Duodenal mucosa (tissue), 2 donors: ENCODE results near the gene ZMYM3.
A peak's percentile ranks its signal among the peaks of the same experiment; 100 is the strongest.
"Not testable (repeated sequence)": the region's sequence is repeated elsewhere in the genome, so short reads cannot be mapped to it uniquely, and the experiment has no call there.

ENCODE experiments used
- H3K27ac ChIP-seq: one replicate; pipeline ENCODE4 v1.7.0; 2013; ENCODE audit warnings: low read depth, low read length
- H3K27me3 ChIP-seq, 2 donors: one replicate each; pipeline ENCODE4 v1.7.0; 2013; ENCODE audit warnings: low read length in 2 of 2, control low read depth in 1 of 2; ENCODE audit not compliant: insufficient read depth in 2 of 2, control insufficient read depth in 1 of 2
- H3K36me3 ChIP-seq, 2 donors: one replicate each; pipeline ENCODE4 v1.7.0; 2013; ENCODE audit warnings: low read length in 2 of 2, control low read depth in 1 of 2; ENCODE audit not compliant: insufficient read depth in 2 of 2, control insufficient read depth in 1 of 2
- H3K4me1 ChIP-seq, 2 donors: one replicate each; pipeline ENCODE4 v1.7.0; 2013; ENCODE audit warnings: low read length in 2 of 2, control low read depth in 1 of 2; ENCODE audit not compliant: insufficient read depth in 2 of 2, control insufficient read depth in 1 of 2
- H3K4me3 ChIP-seq, 2 donors: one replicate each; pipeline ENCODE4 v1.7.0; 2013; ENCODE audit warnings: low read length in 2 of 2, low read depth in 1 of 2
- H3K9ac ChIP-seq, 2 donors: one replicate each; pipeline ENCODE4 v1.7.0; 2013; ENCODE audit warnings: low read length in 2 of 2, low read depth in 1 of 2
- H3K9me3 ChIP-seq, 2 donors: one replicate each; pipeline ENCODE4 v1.7.0; 2013; ENCODE audit warnings: low read length in 2 of 2, control low read depth in 1 of 2; ENCODE audit not compliant: control insufficient read depth in 1 of 2

ZMYM3 gene

DNA sequence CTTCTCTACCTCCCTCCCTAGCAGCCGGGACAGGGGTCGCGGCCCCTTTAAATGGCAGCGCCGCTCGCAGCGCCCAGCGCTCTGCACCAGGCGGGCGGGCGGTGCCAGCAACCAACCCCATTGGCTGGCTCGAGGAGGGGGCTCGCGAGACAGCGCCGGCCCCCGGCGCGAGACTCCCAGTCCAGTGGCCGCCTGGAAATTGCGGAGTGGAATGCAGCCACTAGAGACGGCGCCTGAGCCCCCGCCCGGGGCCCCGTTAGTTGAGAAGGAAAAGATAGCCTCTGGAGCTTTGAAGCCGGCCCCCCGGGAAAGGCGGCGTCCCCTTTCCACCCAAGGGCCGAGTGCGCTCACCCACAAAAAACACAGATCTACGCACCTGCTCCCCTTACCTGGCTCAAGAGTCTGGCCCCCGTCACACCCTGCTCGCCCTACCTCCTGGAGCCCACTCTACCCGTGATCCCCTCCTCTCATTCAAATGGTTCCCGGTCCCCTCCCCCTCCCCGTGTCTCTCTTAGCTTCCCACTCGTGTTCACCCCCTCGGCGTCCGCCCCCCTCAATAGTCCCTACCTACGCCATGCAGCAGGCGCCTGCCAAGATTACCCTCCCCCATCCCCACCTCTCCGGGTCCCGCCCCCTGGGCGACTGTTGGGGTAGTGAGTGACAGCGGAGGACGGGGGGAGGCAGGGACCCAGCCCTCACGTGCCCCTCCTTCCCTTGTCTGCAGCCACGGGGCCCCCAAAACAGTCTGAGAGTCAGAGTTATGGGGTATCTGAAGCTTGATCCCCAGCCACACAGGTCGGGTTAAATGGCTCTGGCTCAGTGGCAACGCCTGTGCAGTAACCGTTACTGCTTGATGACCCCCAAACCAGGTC is at the start of gene ZMYM3:
Gene ZMYM3, minus strand, starts transcription at position 49 of the 872 bp plus-strand sequence. CDS start 885 bp downstream, outside the sequence.
- Histone ChIP-seq H3K4me1 (peaks cover 9 to 10% of the 10 kb centered on the region in 2 donors), H3K36me3 (peaks cover 0 to 11% of the 10 kb centered on the region in 2 donors), H3K9me3 (no peaks in the 10 kb centered on the region)

DNA sequence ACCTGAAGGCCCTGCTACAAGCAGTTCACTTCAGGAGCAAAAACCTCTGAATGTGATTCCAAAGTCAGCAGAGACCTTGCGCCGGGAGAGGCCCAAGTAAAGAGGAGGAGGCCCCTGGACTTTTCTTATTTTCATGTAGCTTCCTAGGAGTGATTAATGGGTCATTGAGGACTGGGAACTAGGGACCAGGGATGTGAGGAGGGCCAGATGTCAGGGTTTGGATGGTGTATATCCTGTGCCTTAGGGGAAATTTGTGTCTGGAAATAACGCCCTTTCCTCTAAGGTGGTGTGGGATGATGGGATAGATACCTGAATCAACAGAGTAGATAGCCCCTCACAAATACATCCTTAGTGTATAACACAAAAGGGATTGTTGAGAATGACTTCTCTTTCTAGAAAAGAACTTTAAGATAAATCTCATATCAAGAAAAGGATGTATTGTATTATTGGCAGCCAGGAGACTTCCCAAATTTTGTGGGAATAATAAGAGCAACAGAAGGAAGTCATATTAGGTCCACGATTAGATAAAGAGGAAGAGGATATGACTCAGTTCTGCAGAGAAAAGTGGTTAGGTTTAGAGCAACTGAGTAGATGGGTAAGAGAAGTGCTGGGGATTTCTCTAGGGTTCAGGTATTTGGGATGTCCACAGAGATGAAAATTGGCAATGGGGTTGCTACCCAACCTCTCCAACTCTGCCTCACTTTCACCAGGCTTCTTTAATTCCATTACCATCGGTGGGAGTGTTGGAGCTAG is 48.7 kb upstream of the ZMYM3 start:
- Histone ChIP-seq H3K9ac (no peak overlapping the region), H3K27me3 (no peaks in the 10 kb centered on the region), H3K4me1 (no peaks in the 10 kb centered on the region), H3K27ac (no peak overlapping the region), H3K9me3 (no peaks in the 10 kb centered on the region), H3K36me3 (peaks cover 14 to 22% of the 10 kb centered on the region in 2 donors), H3K4me3 (no peak overlapping the region)

More for the DNA sequence above, at the start of gene ZMYM3:
- Histone ChIP-seq H3K27ac (peak within 1 kb of the TSS; percentile 50), H3K27me3 (no peaks in the 10 kb centered on the region), H3K4me3 (peak within 1 kb of the TSS; percentile 73 to 75), H3K9ac (peak within 1 kb of the TSS; percentile 59 to 66)

DNA sequence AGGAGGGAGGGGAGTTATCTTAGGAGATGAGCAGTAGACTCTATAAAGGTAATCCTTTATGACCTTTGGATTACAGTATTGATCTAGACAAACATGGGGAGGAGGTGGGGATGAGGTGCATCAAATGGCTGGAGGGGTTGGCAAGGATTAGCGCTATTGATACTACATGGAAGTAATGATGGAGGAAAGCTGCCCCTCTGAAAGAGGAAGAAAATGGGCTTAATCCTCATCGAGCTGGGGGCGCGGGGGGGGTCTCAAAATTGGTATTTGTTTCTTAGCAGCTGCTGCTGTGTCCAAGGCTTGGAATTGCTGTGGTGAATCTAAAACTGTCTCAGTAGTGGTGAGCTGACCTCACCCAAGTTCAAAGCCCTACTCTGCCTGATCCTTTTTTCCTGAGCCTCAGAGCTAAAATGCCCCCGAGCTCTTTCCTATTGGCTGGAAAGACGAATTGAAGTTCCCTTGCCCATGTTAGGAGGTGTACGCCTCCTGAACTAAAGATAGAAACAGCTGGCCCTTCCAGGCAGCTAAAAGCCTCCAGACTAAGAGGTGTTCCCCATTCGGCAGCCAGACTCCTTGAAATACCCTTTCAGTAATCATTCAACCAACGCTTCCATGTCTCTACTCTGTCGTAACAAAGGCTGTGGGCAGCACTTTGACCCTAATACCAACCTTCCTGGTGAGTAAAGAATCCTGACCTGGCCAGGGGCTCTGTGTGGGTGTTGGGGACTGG is 47.4 kb upstream of the ZMYM3 start, which contains the start of gene ITGB1BP2:
Gene ITGB1BP2, plus strand, starts transcription at position 556 of the 730 bp plus-strand sequence. Its CDS starts 57 bp downstream, at position 613.
- Histone ChIP-seq H3K27ac (no peak within 1 kb of the TSS), H3K9ac (no peak within 1 kb of the TSS), H3K4me1 (no peaks in the 10 kb centered on the region), H3K27me3 (no peaks in the 10 kb centered on the region), H3K9me3 (no peaks in the 10 kb centered on the region), H3K4me3 (no peak within 1 kb of the TSS), H3K36me3 (peaks cover 26 to 35% of the 10 kb centered on the region in 2 donors)

DNA sequence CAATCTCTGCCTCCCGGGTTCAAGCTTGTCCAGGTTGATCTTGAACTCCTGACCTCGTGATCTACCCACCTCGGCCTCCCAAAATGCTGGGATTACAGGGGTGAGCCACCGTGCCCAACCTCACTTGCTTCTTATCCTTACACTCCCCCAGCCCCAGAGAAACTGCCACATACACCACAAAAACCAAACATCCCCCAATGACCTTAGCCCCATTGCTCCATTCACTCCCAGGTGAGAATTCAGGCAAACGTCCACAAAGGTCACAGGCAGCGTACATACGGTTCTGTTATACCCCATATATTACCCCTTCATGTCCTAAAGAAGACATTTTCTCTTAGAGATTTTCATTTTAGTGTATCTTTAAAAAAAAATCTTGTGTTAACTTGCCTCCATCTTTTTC is 46.6 kb upstream of the ZMYM3 start:
- peaks cover 28 to 38% of the 10 kb centered on the region in 2 donors for H3K36me3 ChIP-seq
- H3K27ac ChIP-seq, H3K27me3 ChIP-seq, H3K9ac ChIP-seq, H3K4me3 ChIP-seq, H3K9me3 ChIP-seq, H3K4me1 ChIP-seq: not testable (repeated sequence)

DNA sequence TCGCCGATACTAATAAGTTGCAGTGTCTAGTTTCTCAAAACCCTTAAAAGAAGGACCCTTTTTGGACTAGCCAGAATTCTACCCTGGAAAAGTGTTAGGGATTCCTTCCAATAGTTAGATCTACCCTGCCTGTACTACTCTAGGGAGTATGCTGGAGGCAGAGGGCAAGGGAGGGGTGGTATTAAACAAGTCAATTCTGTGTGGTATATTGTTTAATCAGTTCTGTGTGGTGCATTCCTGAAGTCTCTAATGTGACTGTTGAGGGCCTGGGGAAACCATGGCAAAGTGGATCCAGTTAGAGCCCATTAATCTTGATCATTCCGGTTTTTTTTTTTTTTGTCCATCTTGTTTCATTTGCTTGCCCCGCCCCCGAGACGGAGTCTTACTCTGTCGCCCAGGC is 46.1 kb upstream of the ZMYM3 start:
- H3K9ac ChIP-seq, H3K4me1 ChIP-seq, H3K27me3 ChIP-seq, H3K9me3 ChIP-seq, H3K27ac ChIP-seq, H3K4me3 ChIP-seq: not testable (repeated sequence)
- peaks cover 28 to 37% of the 10 kb centered on the region in 2 donors for H3K36me3 ChIP-seq

DNA sequence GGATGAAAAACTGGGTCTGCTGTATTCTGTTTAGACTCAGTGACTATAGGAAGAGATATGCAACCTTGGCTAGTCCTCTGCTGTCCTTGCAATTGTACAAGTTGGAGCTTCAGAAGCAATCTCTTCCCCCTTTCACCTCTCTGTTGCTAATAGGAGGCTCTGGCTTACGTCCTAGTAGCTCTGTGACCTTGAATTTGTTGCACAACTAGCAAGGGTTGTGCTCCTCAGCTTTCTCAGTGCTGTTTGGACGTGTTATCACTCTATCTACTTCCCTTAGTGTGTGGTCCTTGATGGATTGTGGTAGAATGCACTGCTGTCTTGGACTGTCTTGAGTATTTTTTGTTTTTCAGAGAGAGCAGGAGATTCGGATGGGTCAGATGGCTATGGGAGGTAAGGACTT is 44.2 kb upstream of the ZMYM3 start:
- Histone ChIP-seq H3K27ac (no peak overlapping the region), H3K27me3 (no peaks in the 10 kb centered on the region), H3K4me1 (no peaks in the 10 kb centered on the region), H3K36me3 (peaks cover 28 to 45% of the 10 kb centered on the region in 2 donors), H3K9ac (no peak overlapping the region), H3K4me3 (no peak overlapping the region), H3K9me3 (no peaks in the 10 kb centered on the region)

DNA sequence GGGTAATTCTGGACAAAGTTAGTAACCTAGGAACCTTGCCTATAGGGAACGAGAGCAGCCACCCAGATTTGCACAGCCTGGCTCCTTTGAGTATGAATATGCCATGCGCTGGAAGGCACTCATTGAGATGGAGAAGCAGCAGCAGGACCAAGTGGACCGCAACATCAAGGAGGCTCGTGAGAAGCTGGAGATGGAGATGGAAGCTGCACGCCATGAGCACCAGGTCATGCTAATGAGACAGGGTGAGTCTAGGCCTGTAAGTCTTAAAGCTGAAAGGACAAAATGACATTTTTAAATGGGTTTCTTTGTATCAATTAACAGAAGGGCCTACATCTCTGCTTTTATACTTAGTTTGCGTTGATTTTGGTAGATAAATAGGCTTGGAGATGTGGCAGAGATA is 42.9 kb upstream of the ZMYM3 start:
- Histone ChIP-seq H3K4me1 (no peaks in the 10 kb centered on the region), H3K27me3 (no peaks in the 10 kb centered on the region), H3K27ac (no peak overlapping the region), H3K4me3 (no peak overlapping the region), H3K9me3 (no peaks in the 10 kb centered on the region), H3K9ac (no peak overlapping the region), H3K36me3 (peaks cover 34 to 58% of the 10 kb centered on the region in 2 donors)

DNA sequence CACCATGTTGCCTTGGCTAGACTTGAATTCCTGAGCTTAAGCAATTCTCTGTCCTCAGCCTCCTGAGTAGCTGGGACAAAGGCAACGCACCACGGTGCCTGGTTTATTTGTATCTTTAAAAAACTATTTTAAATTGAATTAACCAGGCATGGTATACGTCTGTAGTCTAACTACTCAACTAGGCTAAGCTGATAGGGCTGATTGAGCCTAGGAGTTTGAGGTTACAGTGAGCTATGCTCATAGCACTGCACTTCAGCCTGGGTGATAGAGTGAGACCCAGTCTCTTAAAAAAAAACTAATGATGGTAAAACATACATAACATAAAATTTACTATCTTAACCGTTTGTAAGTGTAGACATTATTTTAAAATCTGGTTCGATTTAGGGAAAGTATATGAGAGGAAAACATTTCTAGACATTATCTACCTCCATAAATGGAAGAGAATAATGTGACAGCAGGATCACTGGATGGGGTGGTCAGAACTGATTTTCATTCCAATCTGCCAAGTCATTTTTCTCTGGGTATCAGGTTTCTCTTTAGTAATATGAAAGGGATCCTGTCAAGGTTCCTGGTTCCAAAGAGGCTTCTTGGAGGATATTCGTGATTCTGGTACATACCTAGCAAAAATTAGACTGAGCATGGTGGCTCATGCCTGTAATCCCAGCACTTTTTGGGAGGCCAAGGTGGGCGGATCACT is 38.9 kb upstream of the ZMYM3 start:
- no peak overlapping the region for H3K27ac ChIP-seq
- H3K4me1 ChIP-seq: no peaks in the 10 kb centered on the region
- H3K9me3 ChIP-seq: no peaks in the 10 kb centered on the region
- no peak overlapping the region for H3K9ac ChIP-seq
- H3K36me3 ChIP-seq: peaks cover 31 to 56% of the 10 kb centered on the region in 2 donors
- no peak overlapping the region for H3K4me3 ChIP-seq
- no peaks in the 10 kb centered on the region for H3K27me3 ChIP-seq

DNA sequence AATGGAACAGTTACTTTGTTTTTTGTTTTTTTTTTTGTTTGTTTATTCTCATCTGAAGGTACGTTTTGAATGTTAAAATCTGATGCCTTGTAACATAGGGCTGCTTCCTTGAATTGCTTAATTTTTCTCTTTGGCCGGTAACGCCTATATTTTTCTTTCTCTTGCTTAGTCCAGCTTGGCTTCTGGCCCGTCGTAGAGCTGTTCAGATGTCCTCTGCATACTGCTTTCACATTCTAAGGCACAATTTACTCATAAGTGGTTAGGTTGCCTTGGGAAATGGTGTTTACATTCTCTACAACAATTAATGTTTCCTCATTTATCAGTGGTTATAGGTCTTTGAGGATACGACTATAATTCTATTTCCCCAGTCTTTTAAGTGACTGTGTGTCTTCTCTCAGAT is 37.4 kb upstream of the ZMYM3 start:
- Histone ChIP-seq H3K4me1 (no peaks in the 10 kb centered on the region), H3K9me3 (no peaks in the 10 kb centered on the region), H3K27me3 (no peaks in the 10 kb centered on the region), H3K36me3 (peaks cover 18 to 42% of the 10 kb centered on the region in 2 donors), H3K27ac (no peak overlapping the region), H3K9ac (no peak overlapping the region), H3K4me3 (no peak overlapping the region)
